ENCODE data around the gene PSME2.

DNA sequence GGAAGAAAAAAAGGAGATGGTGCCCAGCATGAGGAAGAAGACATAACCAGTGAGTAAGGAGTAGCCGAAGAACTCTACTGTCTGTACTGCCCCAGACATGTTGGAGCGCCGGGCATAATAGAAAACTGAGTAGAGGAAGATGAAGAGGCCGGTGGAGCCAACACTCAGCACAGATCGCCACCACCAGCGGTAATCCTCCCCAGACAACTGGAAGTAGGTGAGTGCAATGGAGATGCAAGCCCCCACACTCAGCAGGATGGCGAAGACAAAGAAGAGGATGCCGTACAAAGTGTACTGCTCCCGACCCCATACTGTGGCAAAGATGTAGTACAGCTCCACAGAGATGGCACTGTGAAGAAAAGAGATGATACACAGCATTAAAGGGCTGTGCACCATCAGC is 43.0 kb upstream of the PSME2 start:
- TF ChIP-seq CTCF (IDR thresholded peaks at IDR 0.05) (no peak), ZFX (IDR thresholded peaks at IDR 0.05; ENCODE audit: borderline replicate concordance) (no peak)

Data from 22Rv1 (cell line).